ENCODE measurements around the gene PPIH.

DNA sequence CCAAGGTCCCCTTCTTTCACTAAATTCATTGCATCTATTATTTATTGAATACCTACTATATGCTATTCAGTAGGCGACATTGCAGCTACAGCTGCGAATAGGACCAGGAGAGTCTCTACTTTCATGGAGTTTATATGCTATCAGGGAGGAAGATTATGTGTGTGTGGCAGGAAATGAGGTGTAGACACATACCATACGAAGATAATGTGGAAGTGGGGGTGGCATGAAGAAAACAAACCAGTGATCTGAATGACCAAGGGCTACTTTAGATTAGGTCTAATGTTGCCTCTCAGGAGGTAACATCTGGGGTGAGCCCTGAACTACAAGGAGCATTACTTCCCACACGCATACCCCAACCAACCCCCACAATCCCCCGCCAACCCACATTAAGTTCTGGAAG lies 1.0 kb upstream of the PPIH start:
- TF ChIP-seq, protein P1, sequence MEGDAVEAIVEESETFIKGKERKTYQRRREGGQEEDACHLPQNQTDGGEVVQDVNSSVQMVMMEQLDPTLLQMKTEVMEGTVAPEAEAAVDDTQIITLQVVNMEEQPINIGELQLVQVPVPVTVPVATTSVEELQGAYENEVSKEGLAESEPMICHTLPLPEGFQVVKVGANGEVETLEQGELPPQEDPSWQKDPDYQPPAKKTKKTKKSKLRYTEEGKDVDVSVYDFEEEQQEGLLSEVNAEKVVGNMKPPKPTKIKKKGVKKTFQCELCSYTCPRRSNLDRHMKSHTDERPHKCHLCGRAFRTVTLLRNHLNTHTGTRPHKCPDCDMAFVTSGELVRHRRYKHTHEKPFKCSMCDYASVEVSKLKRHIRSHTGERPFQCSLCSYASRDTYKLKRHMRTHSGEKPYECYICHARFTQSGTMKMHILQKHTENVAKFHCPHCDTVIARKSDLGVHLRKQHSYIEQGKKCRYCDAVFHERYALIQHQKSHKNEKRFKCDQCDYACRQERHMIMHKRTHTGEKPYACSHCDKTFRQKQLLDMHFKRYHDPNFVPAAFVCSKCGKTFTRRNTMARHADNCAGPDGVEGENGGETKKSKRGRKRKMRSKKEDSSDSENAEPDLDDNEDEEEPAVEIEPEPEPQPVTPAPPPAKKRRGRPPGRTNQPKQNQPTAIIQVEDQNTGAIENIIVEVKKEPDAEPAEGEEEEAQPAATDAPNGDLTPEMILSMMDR (IDR thresholded peaks at IDR 0.05), result no peak
- TF ChIP-seq POLR2A (IDR thresholded peaks at IDR 0.05), result no peak
